ENCODE measurements around the gene AKAP8L. TPM values are rescaled to one million over a fixed set of nuclear protein-coding genes. Genes with fewer than 3 reads are reported as not detected.

AKAP8L gene
- total and polyA plus RNA-seq, 2 of the 8 experiments (the other 6 are each of a cell fraction or from before 2014, with no cell fraction given): 75.1 to 138 TPM

GRCh38 chr19:15421721-15422260, 3.0 kb upstream of the AKAP8L start (continued):
- TF ChIP-seq CHD7 (IDR thresholded peaks at IDR 0.05; ENCODE audit: insufficient replicate concordance, low read length): no peak
- no peak for TF ChIP-seq SIX5 (IDR thresholded peaks at IDR 0.05; ENCODE audit: low read depth, low read length)
- TF ChIP-seq ASH2L (IDR thresholded peaks at IDR 0.05; ENCODE audit: low read length): no peak
- TF ChIP-seq JUN (IDR thresholded peaks at IDR 0.05; ENCODE audit: low read depth, low read length): no peak
- no peak for TF ChIP-seq EGR1 (IDR thresholded peaks at IDR 0.05; ENCODE audit: borderline replicate concordance, low read depth, low read length)
- no peak for TF ChIP-seq POU5F1 (IDR thresholded peaks at IDR 0.05; ENCODE audit: low read depth, low read length)
- TF ChIP-seq SP1 (IDR thresholded peaks at IDR 0.05; ENCODE audit: low read depth, low read length): no peak
- no peak for TF ChIP-seq KDM1A (IDR thresholded peaks at IDR 0.05; ENCODE audit: borderline replicate concordance, low read length)
- no peak for TF ChIP-seq BCL11A (IDR thresholded peaks at IDR 0.05; ENCODE audit: low read depth in 2 of 2, low read length in 2 of 2)

Data from H1 (cell line).